ES-I3 (cell line): ENCODE data around the gene TMBIM1.

ENCODE experiments used
- H3K36me3 ChIP-seq: 2 replicates; pipeline ENCODE4 v1.6.1; 2013; ENCODE audit warnings: mild to moderate bottlenecking, low read length, control low read depth, moderate library complexity; ENCODE audit not compliant: insufficient read depth
- H3K4me1 ChIP-seq: 2 replicates; pipeline ENCODE4 v1.6.1; 2013; ENCODE audit warnings: mild to moderate bottlenecking, control low read depth, low read length; ENCODE audit not compliant: insufficient read depth
- H3K9ac ChIP-seq: 2 replicates; pipeline ENCODE4 v1.6.1; 2013; ENCODE audit warnings: low read depth, mild to moderate bottlenecking, low read length, moderate library complexity
- H3K9me3 ChIP-seq: 2 replicates; pipeline ENCODE4 v1.6.1; 2013; ENCODE audit warnings: mild to moderate bottlenecking, low read length, moderate library complexity; ENCODE audit not compliant: control insufficient read depth, insufficient read depth

Gene TMBIM1

DNA sequence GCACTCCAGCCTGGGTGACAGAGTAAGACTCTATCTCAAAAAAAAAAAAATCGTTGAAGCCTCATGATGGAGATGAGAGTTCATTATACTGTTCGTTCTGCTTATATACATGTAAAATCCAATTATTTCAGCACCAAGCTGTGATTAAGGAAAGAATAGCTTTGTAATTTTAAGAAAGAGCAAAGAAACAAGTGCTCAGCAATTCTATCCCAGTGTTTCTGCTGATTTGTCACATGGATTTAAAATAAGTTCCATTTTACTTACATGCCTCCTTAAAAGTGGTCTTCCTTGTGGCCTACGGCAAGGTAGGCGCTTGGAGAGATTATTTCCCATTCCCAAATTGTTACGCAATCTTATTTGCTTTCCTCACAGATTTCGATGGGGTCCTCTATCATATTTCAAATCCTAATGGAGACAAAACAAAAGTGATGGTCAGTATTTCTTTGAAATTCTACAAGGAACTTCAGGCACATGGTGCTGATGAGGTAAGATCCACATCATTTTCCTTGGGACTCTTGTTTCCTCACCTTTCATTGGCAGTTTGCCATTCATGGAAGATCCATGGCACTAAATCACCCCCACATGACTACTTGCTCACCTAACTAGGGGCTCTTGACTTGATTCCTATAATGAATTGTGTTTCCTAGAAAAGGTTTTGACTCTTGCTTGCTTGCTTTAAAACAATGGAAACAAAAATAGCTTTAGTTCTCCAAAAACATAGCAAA lies 63.8 kb downstream of the TMBIM1 start:
- Histone ChIP-seq H3K36me3 (peaks cover 39% of the 10 kb centered on the region), H3K4me1 (no peaks in the 10 kb centered on the region), H3K9me3 (no peaks in the 10 kb centered on the region), H3K9ac (no peak overlapping the region)

DNA sequence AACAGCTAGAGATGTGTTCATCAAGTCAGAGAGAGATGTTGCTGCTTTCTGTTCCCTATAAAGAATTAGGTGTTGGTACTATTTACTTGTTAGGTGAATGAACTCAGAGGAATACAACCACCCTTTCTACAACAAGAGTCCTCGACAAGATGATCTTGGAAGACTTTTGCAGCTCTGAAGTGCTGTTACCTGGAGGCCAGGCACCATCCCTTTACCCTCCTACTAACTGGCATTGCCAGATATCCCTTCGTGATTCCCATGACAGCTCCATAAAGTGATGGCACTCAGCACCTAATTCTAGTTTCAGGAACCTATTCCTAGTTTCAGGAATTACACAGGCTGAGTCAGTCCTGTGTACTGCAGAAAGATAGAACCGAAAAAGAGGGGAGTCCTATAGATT lies 65.4 kb downstream of the TMBIM1 start:
- Histone ChIP-seq H3K9ac (no peak overlapping the region), H3K9me3 (no peaks in the 10 kb centered on the region), H3K36me3 (peaks cover 35% of the 10 kb centered on the region), H3K4me1 (no peaks in the 10 kb centered on the region)
